Measurements from ENCODE around the gene IDI1.

IDI1 gene

GRCh38 chr10:1058017-1058416 is 9.1 kb upstream of the IDI1 start:
- H3K36me3 ChIP-seq (ENCODE audit: control insufficient read depth, low read length): peaks cover 70% of the 10 kb centered on the region
- peak overlapping the region; percentile 78 for H3K4me2 ChIP-seq (ENCODE audit: low read length)
- TF ChIP-seq EZH2phosphoT487 (IDR thresholded peaks at IDR 0.05; ENCODE audit: borderline replicate concordance, low read length) (no peak), CTCF (IDR thresholded peaks at IDR 0.05; ENCODE audit: low read depth, low read length, poor library complexity, severe bottlenecking) (no peak)
- H3K4me3 ChIP-seq (ENCODE audit: low read length): peak overlapping the region; percentile 96
- H3K79me2 ChIP-seq (ENCODE audit: control insufficient read depth, low read length): peaks cover 100% of the 10 kb centered on the region
- peaks cover 48% of the 10 kb centered on the region for H3K4me1 ChIP-seq (ENCODE audit: control insufficient read depth, low read length)
- H4K20me1 ChIP-seq (ENCODE audit: control insufficient read depth, insufficient read depth, low read depth, low read length): peaks cover 32% of the 10 kb centered on the region
- H3K9me2 ChIP-seq (replicated peaks; ENCODE audit: control insufficient read depth, low read length): no peaks in the 10 kb centered on the region
- H3K27me3 ChIP-seq (ENCODE audit: control insufficient read depth, low read length): no peaks in the 10 kb centered on the region
- H3K9me3 ChIP-seq (ENCODE audit: control insufficient read depth, insufficient read depth, low read length): no peaks in the 10 kb centered on the region
- 0 out of 2 replicates have a peak overlapping the region, but pooled peaks have one; percentile 81 for H3K27ac ChIP-seq (ENCODE audit: low read depth, low read length)
- H3F3A ChIP-seq (ENCODE audit: control insufficient read depth, insufficient read depth): peaks cover 7% of the 10 kb centered on the region; the same call in 1 of the 2 replicates

GRCh38 chr10:1057106-1057657 is 8.3 kb upstream of the IDI1 start:
- Histone ChIP-seq H3K27me3 (ENCODE audit: control insufficient read depth, low read length) (no peaks in the 10 kb centered on the region), H3K4me1 (ENCODE audit: control insufficient read depth, low read length) (peaks cover 56% of the 10 kb centered on the region)

GRCh38 chr10:1056326-1057105 is 7.6 kb upstream of the IDI1 start, which contains the start of gene WDR37:
WDR37 (plus strand) TSS chr10:1056385; CDS start chr10:1072156, 15,771 bp downstream.
- peak within 1 kb of the TSS; percentile 81 for H3K27ac ChIP-seq (ENCODE audit: low read depth, low read length)
- H3K4me3 ChIP-seq (ENCODE audit: low read length): peak within 1 kb of the TSS; percentile 96
- peaks cover 100% of the 10 kb centered on the region for H3K79me2 ChIP-seq (ENCODE audit: control insufficient read depth, low read length)
- H3K36me3 ChIP-seq (ENCODE audit: control insufficient read depth, low read length): peaks cover 79% of the 10 kb centered on the region
- H4K20me1 ChIP-seq (ENCODE audit: control insufficient read depth, insufficient read depth, low read depth, low read length): peaks cover 32% of the 10 kb centered on the region
- peaks cover 12% of the 10 kb centered on the region; the same call in 1 of the 2 replicates for H3F3A ChIP-seq (ENCODE audit: control insufficient read depth, insufficient read depth)
- H3K4me2 ChIP-seq (ENCODE audit: low read length): peak within 1 kb of the TSS; percentile 78
- no peaks in the 10 kb centered on the region for H3K9me3 ChIP-seq (ENCODE audit: control insufficient read depth, insufficient read depth, low read length)
- peaks cover 62% of the 10 kb centered on the region for H3K4me1 ChIP-seq (ENCODE audit: control insufficient read depth, low read length)
- H3K27me3 ChIP-seq (ENCODE audit: control insufficient read depth, low read length): no peaks in the 10 kb centered on the region
- TF ChIP-seq EZH2phosphoT487 (IDR thresholded peaks at IDR 0.05; ENCODE audit: borderline replicate concordance, low read length) (no peak), CTCF (IDR thresholded peaks at IDR 0.05; ENCODE audit: low read depth, low read length, poor library complexity, severe bottlenecking) (no peak)
- no peaks in the 10 kb centered on the region for H3K9me2 ChIP-seq (replicated peaks; ENCODE audit: control insufficient read depth, low read length)

More at GRCh38 chr10:1057106-1057657, 8.3 kb upstream of the IDI1 start:
- TF ChIP-seq EZH2phosphoT487 (IDR thresholded peaks at IDR 0.05; ENCODE audit: borderline replicate concordance, low read length): no peak
- no peak for TF ChIP-seq CTCF (IDR thresholded peaks at IDR 0.05; ENCODE audit: low read depth, low read length, poor library complexity, severe bottlenecking)
- H3K4me3 ChIP-seq (ENCODE audit: low read length): peak overlapping the region; percentile 96
- H3K4me2 ChIP-seq (ENCODE audit: low read length): peak overlapping the region; percentile 78
- H3K9me2 ChIP-seq (replicated peaks; ENCODE audit: control insufficient read depth, low read length): no peaks in the 10 kb centered on the region
- H3F3A ChIP-seq (ENCODE audit: control insufficient read depth, insufficient read depth): peaks cover 10% of the 10 kb centered on the region; the same call in 1 of the 2 replicates
- H3K9me3 ChIP-seq (ENCODE audit: control insufficient read depth, insufficient read depth, low read length): no peaks in the 10 kb centered on the region
- H3K79me2 ChIP-seq (ENCODE audit: control insufficient read depth, low read length): peaks cover 100% of the 10 kb centered on the region
- H3K27ac ChIP-seq (ENCODE audit: low read depth, low read length): peak overlapping the region; percentile 81
- peaks cover 32% of the 10 kb centered on the region for H4K20me1 ChIP-seq (ENCODE audit: control insufficient read depth, insufficient read depth, low read depth, low read length)
- peaks cover 76% of the 10 kb centered on the region for H3K36me3 ChIP-seq (ENCODE audit: control insufficient read depth, low read length)

All from DOHH2 (cell line).